A673 (cell line): Measurements from ENCODE around the gene FRMD3. TPM values are rescaled to one million over a fixed set of nuclear protein-coding genes. Genes with fewer than 3 reads are reported as not detected.
"Not testable (repeated sequence)": the region's sequence is repeated elsewhere in the genome, so short reads cannot be mapped to it uniquely, and the experiment has no call there.

Experiments used
- BruUV-seq: library from RNA; stranded (reverse); fragments of 400-500 nt; replicated peaks from 2 replicates; lab custom pipeline; 2021; lab: Mats Ljungman, UMichigan
- CTCF ChIA-PET: fragments of 300-600 bp; sonication (Branson Sonifier 250); formaldehyde crosslinking; loops from one replicate; lab custom pipeline; 2022; ENCODE audit warnings: antibody characterized with exemption; lab: Charles Lee
- POLR2A ChIA-PET: fragments of 300-600 bp; sonication (Branson Sonifier 250); formaldehyde crosslinking; loops from one replicate; lab custom pipeline; 2022; ENCODE audit warnings: antibody characterized with exemption; ENCODE audit not compliant: low non-redundant PET; lab: Charles Lee
- DNase-seq: peaks from one replicate; pipeline ENCODE4 v3.0.0-alpha.2; 2015; ENCODE audit warnings: low spot score
- H3K27ac ChIP-seq: fragments of 200-600 bp; sonication (generic); 2 replicates; pipeline ENCODE4 v1.5.1; 2016; ENCODE audit warnings: mixed run types, low read depth, mild to moderate bottlenecking, mixed read lengths, antibody characterized with exemption, low read length; ENCODE audit not compliant: poor library complexity, severe bottlenecking
- H3K27me3 ChIP-seq: fragments of 200-600 bp; sonication (generic); replicated peaks from 2 replicates; pipeline ENCODE4 v1.6.1; 2017; ENCODE audit warnings: mixed run types, low read depth, mild to moderate bottlenecking, mixed read lengths, antibody characterized with exemption, low read length; ENCODE audit not compliant: insufficient read depth, poor library complexity
- H3K36me3 ChIP-seq: fragments of 200-600 bp; sonication (generic); 2 replicates; pipeline ENCODE4 v1.6.1; 2016; ENCODE audit warnings: mixed run types, mild to moderate bottlenecking, mixed read lengths, antibody characterized with exemption, low read length; ENCODE audit not compliant: insufficient read depth, poor library complexity, severe bottlenecking
- H3K4me1 ChIP-seq: fragments of 200-600 bp; sonication (generic); 2 replicates; pipeline ENCODE4 v1.6.1; 2017; ENCODE audit warnings: mixed run types, mild to moderate bottlenecking, mixed read lengths, antibody characterized with exemption, low read length; ENCODE audit not compliant: insufficient read depth, poor library complexity, severe bottlenecking
- H3K4me3 ChIP-seq: fragments of 200-600 bp; sonication (generic); 2 replicates; pipeline ENCODE4 v1.5.1; 2016; ENCODE audit warnings: low read depth, mixed run types, mild to moderate bottlenecking, mixed read lengths, low read length; ENCODE audit not compliant: poor library complexity, severe bottlenecking
- H3K9me3 ChIP-seq: fragments of 200-600 bp; sonication (generic); 2 replicates; pipeline ENCODE4 v1.6.1; 2016; ENCODE audit warnings: mixed run types, low read depth, mild to moderate bottlenecking, mixed read lengths, antibody characterized with exemption, low read length; ENCODE audit not compliant: poor library complexity, severe bottlenecking
- CTCF ChIP-seq: fragments of 300-800, 200-600 bp; sonication (generic); conservative IDR thresholded peaks from 2 replicates; pipeline ENCODE4 v1.5.1; 2017; ENCODE audit warnings: low read depth, mild to moderate bottlenecking, antibody characterized with exemption, low read length, moderate library complexity, mixed read lengths
- EZH2 ChIP-seq: fragments of 200-600 bp; sonication (generic); IDR thresholded peaks from 2 replicates; pipeline ENCODE4 v1.6.1; 2017; ENCODE audit warnings: borderline replicate concordance, low read depth, mild to moderate bottlenecking, mixed read lengths, antibody characterized with exemption, low read length; ENCODE audit not compliant: poor library complexity, severe bottlenecking
- intact Hi-C: fragments of 100-400 bp; cut with micrococcal nuclease; formaldehyde crosslinking; loops from one replicate; pipeline ENCODE4 v1.10.0; 2022; ENCODE audit not compliant: unreplicated experiment
- total RNA-seq: library from RNA; stranded (reverse); gene quantifications from 2 replicates; pipeline ENCODE4 v1.2.3, GENCODE V29; 2021

Gene FRMD3
- total RNA-seq, 1 experiment from 2014 or later, result 1.0 TPM

GRCh38 chr9:83520292-83520691 is 17.9 kb downstream of the FRMD3 start:
- intact Hi-C loops, result no loop called here
- no peak overlapping the region for H3K4me3 ChIP-seq
- DNase-seq, result no peak
- no peaks in the 10 kb centered on the region for H3K9me3 ChIP-seq
- no peak for TF ChIP-seq EZH2
- no peak for TF ChIP-seq CTCF
- ChIA-PET CTCF (no interaction called here), POLR2A (no interaction called here)
- peaks cover 6% of the 10 kb centered on the region for H3K27me3 ChIP-seq
- no peaks in the 10 kb centered on the region for H3K36me3 ChIP-seq
- no peak overlapping the region for H3K27ac ChIP-seq
- BruUV-seq, result no TSS peak
- H3K4me1 ChIP-seq, result no peaks in the 10 kb centered on the region

GRCh38 chr9:83517980-83518379 is 20.2 kb downstream of the FRMD3 start:
- intact Hi-C loops, H3K9me3 ChIP-seq, H3K36me3 ChIP-seq, H3K4me1 ChIP-seq, DNase-seq, H3K27ac ChIP-seq, H3K27me3 ChIP-seq, BruUV-seq, H3K4me3 ChIP-seq, POLR2A ChIA-PET, CTCF ChIA-PET: not testable (repeated sequence)

GRCh38 chr9:83514767-83515166 is 23.4 kb downstream of the FRMD3 start:
- TF ChIP-seq CTCF, result no peak
- no peak for TF ChIP-seq EZH2
- Histone ChIP-seq H3K27me3 (peaks cover 6% of the 10 kb centered on the region), H3K4me3 (no peak overlapping the region), H3K4me1 (no peaks in the 10 kb centered on the region), H3K27ac (no peak overlapping the region), H3K9me3 (no peaks in the 10 kb centered on the region), H3K36me3 (no peaks in the 10 kb centered on the region)
- CTCF ChIA-PET, result interaction anchor here (0.6 to 1.2 kb wide), 2 partner anchors 22 to 398 kb away, joined by 3 to 4 read pairs; no protein-coding TSS in a partner anchor
- no peak for DNase-seq
- intact Hi-C loops, result no loop called here
- POLR2A ChIA-PET, result no interaction called here
- BruUV-seq, result no TSS peak

GRCh38 chr9:83512621-83513020 is 25.6 kb downstream of the FRMD3 start:
- H3K36me3 ChIP-seq, result no peaks in the 10 kb centered on the region
- ChIA-PET CTCF (no interaction called here), POLR2A (no interaction called here)
- H3K9me3 ChIP-seq, result no peaks in the 10 kb centered on the region
- no TSS peak for BruUV-seq
- DNase-seq, result peak; percentile 68
- no peak overlapping the region for H3K4me3 ChIP-seq
- intact Hi-C loops, result no loop called here
- no peak for TF ChIP-seq EZH2
- TF ChIP-seq CTCF, result no peak
- H3K4me1 ChIP-seq, result no peaks in the 10 kb centered on the region
- no peak overlapping the region for H3K27ac ChIP-seq
- H3K27me3 ChIP-seq, result peaks cover 6% of the 10 kb centered on the region
